ENCODE data around the gene THUMPD1. TPM values are rescaled to one million over a fixed set of nuclear protein-coding genes. Genes with fewer than 3 reads are reported as not detected.

Gene THUMPD1
- total and polyA plus RNA-seq, 2 donors (not counting 3 experiments of a cell fraction or from before 2014, with no cell fraction given), result 27.9 to 29.0 TPM

GRCh38 chr16:20750558-20750957, 8.9 kb upstream of the THUMPD1 start:
- FAIRE-seq (no peak), DNase-seq (ENCODE audit: low read depth, low spot score) (no peak)
- POLR2A ChIA-PET, result no interaction called here
- intact Hi-C loops (cut with micrococcal nuclease), result no loop called here
- no peak overlapping the region for H3K4me3 ChIP-seq (replicated peaks in 1 of 3; ENCODE audit: insufficient read depth in 1 of 3, low read depth in 1 of 3, low read length in 3 of 3)
- H2AFZ ChIP-seq (ENCODE audit: low read depth, low read length), result no peak overlapping the region
- CTCF ChIA-PET, result no interaction called here
- H3K4me1 ChIP-seq (ENCODE audit: control insufficient read depth, extremely low read depth, insufficient read depth, low read length), result no peaks in the 10 kb centered on the region
- dilution Hi-C loops (cut with MboI; ENCODE audit: extremely low pct_ligation_motif_present, low sequenced_read_pairs), result no loop called here
- TF ChIP-seq FOS (IDR thresholded peaks at IDR 0.05; ENCODE audit: borderline replicate concordance, insufficient read depth, low read length) (no peak), MAX (IDR thresholded peaks at IDR 0.05; ENCODE audit: insufficient read depth, insufficient read length) (no peak), EZH2 (IDR thresholded peaks at IDR 0.05; ENCODE audit: borderline replicate concordance, low read depth, low read length, severe bottlenecking) (no peak), JUN (IDR thresholded peaks at IDR 0.05; ENCODE audit: borderline replicate concordance, insufficient read depth, insufficient read length, low read depth) (no peak), POLR2AphosphoS5 (IDR thresholded peaks at IDR 0.05; ENCODE audit: insufficient read depth, low read depth, low read length) (no peak), POLR2A (IDR thresholded peaks at IDR 0.05; ENCODE audit: low read depth, low read length) (no peak), GATA2 (IDR thresholded peaks at IDR 0.05; ENCODE audit: insufficient read depth, insufficient read length, low read depth, low read length) (no peak), MYC (IDR thresholded peaks at IDR 0.05; ENCODE audit: low read depth, low read length) (no peak)
- TF ChIP-seq, protein P1, sequence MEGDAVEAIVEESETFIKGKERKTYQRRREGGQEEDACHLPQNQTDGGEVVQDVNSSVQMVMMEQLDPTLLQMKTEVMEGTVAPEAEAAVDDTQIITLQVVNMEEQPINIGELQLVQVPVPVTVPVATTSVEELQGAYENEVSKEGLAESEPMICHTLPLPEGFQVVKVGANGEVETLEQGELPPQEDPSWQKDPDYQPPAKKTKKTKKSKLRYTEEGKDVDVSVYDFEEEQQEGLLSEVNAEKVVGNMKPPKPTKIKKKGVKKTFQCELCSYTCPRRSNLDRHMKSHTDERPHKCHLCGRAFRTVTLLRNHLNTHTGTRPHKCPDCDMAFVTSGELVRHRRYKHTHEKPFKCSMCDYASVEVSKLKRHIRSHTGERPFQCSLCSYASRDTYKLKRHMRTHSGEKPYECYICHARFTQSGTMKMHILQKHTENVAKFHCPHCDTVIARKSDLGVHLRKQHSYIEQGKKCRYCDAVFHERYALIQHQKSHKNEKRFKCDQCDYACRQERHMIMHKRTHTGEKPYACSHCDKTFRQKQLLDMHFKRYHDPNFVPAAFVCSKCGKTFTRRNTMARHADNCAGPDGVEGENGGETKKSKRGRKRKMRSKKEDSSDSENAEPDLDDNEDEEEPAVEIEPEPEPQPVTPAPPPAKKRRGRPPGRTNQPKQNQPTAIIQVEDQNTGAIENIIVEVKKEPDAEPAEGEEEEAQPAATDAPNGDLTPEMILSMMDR (IDR thresholded peaks at IDR 0.05; ENCODE audit: extremely low read depth in 1 of 2, insufficient read depth in 1 of 2, low read depth in 1 of 2, low read length in 2 of 2), result no peak
- no TSS peak for BruUV-seq (replicated peaks)
- H3K9me1 ChIP-seq (replicated peaks; ENCODE audit: control insufficient read depth, extremely low read depth, insufficient read depth, low read length), result no peaks in the 10 kb centered on the region
- no peaks in the 10 kb centered on the region for H3K36me3 ChIP-seq (ENCODE audit: control insufficient read depth in 2 of 2, extremely low read depth in 1 of 2, insufficient read depth in 2 of 2, low read length in 2 of 2)
- no peak overlapping the region for H3K4me2 ChIP-seq (ENCODE audit: insufficient read depth, low read length)
- H3K9ac ChIP-seq (replicated peaks; ENCODE audit: extremely low read depth, insufficient read depth, low read length), result no peak overlapping the region
- no peak overlapping the region for H3K27ac ChIP-seq (ENCODE audit: insufficient read depth, low read depth, low read length)
- no peaks in the 10 kb centered on the region for H4K20me1 ChIP-seq (replicated peaks; ENCODE audit: control insufficient read depth, extremely low read depth, insufficient read depth, low read length)
- no peaks in the 10 kb centered on the region for H3K79me2 ChIP-seq (ENCODE audit: control insufficient read depth, insufficient read depth, low read length)
- H3K9me3 ChIP-seq (replicated peaks; ENCODE audit: control insufficient read depth, insufficient read depth, low read length), result no peaks in the 10 kb centered on the region
- H3K27me3 ChIP-seq (ENCODE audit: control insufficient read depth in 2 of 2, insufficient read depth in 2 of 2, low read length in 2 of 2), result peaks cover 0 to 3% of the 10 kb centered on the region in 2 experiments

Data from endothelial cell of umbilical vein (primary cell).